ENCODE results near the gene GRAP.
"Not testable (repeated sequence)": the region's sequence is repeated elsewhere in the genome, so short reads cannot be mapped to it uniquely, and the experiment has no call there.

Gene GRAP

DNA sequence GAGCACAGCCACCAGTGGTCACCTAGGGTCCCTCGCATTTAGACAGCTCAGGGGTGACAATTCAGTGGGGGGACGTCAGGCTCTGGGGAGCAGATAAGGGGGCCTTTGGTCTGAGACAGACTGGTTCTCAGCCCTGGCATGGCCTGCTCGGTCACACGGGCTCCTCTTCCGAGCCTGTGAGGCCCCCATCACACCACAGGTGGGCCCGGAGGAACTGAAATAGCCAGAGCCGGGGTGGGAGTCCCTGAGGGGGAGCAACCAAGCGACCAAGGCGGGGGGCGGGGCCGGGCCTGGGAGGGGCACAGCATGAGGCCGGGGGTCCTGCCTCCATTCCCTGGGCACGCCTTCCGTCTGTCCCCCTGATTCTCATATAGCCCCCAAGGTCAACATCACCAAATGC lies 4.4 kb downstream of the GRAP start:
- not testable (repeated sequence) for DNase-seq (ENCODE audit: low spot score)

DNA sequence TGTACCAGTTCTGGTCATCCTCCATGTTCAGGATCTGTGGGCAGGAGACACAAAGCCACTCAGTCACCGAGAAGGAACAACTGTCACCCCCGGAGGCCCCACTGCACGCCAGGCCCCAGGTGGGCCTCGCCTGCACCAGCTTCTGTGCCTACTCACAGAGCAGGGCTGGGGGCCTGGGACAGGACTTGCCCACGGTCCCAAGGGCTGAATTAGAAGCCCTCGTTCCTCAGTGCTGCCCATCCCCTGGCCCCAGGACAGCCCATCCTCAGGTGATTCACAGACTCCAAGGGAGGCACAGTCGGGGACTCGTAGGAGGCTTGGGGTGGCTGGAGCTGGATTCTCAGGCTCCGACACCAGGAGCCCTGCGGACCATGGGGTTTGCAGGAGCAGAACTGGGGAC lies 4.9 kb downstream of the GRAP start:
- not testable (repeated sequence) for DNase-seq (ENCODE audit: low spot score)

DNA sequence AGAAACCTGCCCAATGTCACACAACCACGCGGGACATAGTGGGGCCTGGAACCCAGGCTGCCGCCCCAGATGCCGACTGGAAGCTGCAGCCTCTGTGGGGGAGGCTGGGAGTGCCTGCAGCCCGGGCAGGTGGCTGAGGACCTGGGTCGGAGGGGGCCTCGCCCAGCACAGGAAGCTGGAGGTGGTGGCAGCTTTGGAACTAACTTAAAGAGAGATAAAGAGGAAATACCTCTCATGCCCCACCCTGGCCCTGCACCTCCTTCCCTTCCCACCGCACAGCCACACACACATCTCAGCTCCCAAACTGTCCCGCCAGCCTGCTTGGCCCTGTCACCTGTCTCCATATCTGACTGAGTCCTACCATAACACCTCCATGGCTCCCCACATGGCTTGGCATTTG lies 6.4 kb downstream of the GRAP start:
- not testable (repeated sequence) for DNase-seq (ENCODE audit: low spot score)

DNA sequence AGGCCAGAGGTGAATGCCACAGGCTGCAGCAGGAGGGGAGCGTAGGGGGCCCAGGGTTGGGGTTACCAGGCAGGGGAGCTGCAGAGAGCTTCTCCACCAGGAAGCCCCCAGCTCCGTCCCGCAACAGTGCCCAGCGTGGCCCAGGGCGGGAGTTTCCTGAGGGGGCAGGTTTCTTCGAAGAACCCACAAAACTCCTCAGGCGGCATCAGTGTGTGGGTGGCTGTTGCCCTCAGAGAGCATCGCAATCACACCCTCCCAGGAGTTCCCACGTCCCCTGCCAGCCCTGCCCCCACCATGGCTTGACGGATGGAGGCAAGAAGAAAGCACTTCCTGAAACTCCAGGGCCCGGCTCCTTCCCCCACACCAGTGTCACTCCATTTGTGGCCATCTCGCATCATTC lies 8.0 kb downstream of the GRAP start:
- DNase-seq (ENCODE audit: low spot score) = not testable (repeated sequence)

DNA sequence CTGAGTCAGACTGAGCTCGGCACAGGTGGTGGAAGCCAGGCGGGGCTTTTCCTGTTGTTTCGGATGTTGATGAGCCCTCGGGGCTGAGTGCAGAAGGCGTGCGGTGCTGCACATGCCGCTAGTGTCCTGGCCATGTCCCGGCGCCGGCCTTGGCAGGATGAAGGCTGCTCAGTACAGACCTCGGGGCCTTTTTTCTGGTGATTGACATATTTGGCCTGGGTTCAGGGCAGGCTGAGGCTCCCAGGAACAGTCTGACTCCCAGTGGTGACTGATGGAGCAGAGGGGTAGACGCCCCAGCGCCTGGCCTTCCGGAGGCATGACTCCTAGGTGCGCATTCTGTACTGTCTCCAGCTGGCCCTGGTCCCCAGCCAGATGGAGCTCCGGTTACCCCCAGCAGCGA lies 8.8 kb downstream of the GRAP start:
- not testable (repeated sequence) for DNase-seq (ENCODE audit: low spot score)

DNA sequence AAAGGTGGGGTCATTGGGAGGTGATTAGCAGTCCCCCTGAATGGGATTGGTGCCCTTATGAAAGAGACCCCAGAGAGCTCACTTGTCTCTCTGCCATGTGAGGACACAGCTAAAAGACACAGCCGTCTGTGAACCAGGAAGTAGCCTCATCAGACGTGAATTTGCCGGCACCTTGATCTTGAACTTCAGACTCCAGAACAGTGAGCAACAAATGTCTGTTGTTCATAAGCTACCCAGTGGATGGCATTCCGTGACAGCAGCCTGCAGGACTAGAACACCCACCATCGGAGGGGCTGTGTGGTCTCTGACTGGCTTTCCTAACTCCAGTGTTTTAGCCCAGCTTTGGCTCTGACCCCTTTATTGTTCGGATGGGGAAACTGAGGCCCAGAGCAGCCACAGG lies 9.2 kb downstream of the GRAP start:
- DNase-seq (ENCODE audit: low spot score) = not testable (repeated sequence)

DNA sequence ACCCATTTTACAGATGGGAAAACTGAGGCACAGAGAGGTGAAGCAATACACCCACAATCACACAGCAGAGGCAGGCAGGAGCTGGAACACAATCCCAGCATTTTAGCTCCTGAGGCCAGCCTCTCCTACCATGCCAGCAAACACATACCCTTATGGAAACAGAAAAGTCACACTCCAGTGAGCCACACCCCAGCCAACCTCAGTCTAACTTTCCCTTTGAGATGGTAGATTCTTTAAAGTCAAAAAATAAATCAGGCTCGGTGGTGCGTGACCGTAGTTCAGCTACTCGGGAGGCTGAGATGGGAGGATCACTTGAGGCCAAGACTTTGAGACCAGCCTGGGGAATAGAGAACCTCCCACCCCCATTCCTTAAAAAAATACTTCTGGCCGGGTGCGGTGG lies 10.6 kb downstream of the GRAP start:
- DNase-seq (ENCODE audit: low spot score) = not testable (repeated sequence)

DNA sequence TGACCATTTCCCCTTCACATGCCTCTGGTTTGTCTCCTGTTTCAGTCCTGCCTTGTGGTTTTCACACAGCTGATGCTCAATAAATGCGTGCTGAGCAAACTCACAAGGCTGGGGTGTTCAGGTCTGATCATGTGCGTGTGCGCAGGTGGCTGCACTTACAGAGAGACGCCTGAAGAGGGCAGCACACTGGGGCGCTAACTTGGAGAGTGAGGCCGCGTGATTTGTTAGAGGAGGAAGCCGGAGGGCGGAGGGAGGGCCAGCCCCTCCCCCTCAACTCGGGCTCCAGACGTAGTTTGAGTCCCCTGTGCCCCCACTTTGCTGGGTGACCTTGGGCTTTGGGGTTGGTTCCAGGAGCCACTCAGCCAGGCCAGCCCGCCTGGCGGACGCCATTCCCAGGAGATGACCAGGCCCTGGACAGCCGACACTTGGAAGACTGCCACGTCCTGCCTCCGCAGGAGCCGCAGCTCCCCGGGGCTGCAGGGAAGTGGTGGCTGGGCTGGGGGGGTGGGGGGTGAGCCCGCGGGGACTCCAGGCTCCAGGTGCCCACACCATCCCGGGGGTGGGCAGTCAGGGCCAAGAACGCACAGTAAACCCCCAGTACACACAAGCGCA lies 14.3 kb downstream of the GRAP start:
- not testable (repeated sequence) for DNase-seq (ENCODE audit: low spot score)

DNA sequence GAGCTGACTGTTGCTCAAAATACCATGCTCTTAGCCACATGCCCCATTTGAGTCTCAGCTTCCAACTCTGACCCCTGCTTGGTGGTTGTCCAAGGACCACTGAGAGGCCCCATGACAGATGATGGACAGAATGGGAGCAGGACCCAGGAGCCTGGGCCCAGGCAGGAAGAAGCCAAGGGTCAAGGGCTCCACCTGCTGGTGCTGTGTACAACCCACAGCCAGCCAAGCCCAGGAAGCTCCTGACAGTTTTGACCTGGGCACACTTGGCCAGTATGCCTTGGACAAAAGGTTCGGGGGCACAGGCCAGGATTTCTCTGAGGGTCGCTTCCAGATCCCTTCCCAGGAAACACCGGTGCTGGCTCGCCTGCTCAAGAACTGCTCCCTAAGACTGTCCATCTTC lies 15.0 kb downstream of the GRAP start:
- peak; percentile 40 for DNase-seq (ENCODE audit: low spot score)

DNA sequence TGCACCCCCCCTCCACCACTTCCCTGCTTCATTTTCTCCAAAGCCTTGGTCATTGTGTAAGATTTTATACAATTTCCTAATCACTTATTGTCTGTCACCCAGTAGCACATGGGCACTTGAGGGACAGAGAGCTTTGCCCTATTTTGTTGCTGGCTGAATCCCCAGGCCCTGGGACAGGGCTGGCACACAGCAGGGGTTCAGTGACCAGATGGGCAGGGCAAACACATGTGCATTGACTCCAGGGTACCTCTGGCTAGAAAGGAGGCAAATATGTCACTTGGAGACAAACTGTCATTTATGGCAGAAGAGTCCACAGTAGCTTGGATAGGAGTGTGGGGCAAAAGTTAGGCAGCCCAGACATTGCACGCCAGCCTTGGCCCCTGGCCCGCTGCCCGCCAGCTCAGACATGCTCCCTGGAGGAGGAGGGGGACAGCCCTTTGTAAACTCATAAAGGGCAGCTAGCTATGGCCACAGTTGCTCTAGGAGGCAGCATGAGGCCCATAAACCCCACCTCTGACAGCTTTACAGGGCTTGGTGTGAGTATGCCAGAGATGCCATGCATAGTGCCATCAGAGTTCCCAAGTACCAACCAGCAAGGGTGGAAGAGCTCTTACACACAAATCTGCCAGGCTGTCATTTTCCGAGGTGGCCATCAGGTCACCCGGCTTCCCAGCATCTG lies 15.8 kb downstream of the GRAP start:
- DNase-seq (ENCODE audit: low spot score) = not testable (repeated sequence)

DNA sequence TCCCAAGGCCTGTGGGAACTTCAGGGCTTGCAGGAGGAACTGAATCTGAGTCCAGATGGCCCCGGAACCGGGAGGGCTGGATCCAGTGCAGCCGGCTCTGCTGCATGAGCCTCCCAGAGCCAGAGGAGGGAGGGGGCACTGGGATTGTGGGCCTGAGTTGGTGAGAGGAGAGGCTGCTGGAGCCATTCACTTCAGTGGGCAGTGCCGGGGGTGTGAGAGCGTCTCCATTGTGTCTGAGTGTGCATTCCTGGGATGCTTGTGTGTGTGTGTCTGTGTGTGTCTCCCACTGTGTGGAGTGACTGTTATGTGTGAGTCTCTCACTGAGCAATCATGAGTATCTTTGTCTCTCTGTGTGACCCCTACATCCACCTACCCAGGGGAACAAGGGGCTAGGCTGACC lies 17.0 kb downstream of the GRAP start:
- not testable (repeated sequence) for DNase-seq (ENCODE audit: low spot score)

DNA sequence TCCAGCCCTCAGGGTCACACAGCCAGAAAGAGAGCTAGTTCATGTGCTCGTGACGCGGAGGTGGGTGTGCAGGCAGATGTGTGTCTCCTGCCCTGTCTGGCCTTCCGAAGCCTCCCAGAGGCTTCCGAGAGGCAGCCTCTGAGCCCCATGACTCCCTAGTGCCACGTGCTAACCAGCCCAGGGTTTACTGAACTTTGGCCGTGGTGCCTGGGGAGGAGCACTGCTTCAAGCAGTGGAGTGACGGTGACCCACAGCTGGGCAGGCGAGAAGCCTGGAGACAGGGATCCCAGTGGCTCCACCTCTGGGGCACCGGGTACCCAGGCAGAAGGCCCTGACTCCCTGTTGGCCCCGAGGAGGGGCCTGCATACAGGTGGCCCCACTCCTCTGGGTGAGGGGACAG lies 18.1 kb downstream of the GRAP start:
- not testable (repeated sequence) for DNase-seq (ENCODE audit: low spot score)

DNA sequence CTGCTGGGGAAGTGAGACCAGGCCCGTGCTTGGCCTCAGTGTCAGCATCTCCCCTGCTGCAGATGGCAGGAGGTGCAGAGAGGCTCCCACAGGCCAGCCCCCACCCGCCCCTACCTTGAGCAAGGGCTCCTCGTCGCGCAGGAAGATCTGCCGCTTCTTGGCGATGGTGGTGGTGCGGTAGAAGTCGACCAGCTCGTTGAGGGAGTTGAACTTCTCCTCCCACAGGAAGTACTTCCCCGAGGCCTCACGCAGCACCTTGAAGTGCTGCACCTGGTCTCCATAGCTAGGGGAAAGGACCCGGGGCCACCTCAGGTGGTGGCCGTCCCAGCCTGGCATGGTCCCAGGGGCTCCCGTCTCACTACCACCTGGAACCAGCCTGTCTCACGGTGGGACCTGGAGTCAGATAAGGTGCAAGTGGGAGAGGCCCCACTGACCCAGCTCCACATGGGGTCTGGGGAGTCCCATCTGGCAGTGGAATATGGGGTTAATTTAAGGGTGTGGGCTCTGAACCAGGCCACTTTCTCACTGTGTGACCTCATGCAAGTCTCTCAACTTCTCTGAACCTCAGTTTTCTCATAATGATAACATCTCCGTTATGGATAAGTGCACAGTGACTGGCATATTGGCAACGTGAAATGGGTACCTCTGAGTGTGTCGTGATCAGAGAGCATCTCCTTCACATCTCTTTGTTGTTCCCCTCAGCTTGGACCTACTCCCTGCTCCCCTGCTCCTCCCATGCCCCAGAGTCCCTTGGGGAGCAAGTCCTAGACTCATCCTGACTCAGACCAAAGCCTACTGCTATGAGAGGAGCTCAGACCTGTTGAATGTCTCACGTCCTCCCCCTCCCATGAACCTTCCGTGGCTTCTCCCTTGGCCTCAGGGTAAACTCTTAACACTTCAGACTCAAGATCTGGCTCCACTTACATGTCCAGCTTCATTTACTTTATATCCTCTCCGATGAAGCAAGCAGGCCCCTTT lies 22.4 kb downstream of the GRAP start:
- no peak for DNase-seq (ENCODE audit: low spot score)

DNA sequence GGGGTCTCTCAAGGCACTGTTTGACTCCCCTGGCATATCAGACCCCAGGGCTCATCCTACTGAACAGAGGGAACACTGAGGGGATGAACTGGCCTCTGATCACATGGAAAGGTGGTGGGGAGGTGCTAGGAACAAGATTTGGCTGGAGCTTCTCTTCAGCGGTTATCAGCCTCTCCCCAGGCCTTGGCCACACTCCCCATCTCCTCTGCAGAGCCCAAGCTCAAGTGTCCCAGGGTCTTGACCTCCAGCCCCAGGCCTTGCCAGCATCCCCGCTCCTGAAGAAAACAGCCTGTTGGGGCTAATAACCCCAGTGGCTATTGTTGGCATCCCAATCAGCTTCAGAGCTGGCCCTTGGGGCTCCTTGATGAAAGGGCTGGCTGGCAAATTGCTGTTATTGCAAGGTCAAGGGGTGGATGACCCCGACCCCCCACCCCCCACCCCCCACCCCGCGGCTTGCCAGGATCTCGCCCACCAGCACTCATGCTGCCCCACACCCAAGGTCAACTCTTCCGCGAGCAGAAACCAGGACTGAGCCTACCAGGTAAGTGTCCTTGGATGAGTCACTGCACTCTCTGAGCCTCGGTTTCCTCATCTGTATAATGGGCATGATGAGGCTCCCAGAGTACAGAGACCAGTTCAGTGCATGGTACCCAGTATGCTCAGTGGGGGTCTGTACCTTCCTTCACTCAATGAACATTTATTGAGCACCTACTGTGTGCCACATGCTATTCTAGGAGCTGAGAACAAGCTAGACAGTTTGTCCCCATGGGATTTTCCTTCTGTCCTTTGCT lies 23.4 kb downstream of the GRAP start:
- DNase-seq (ENCODE audit: low spot score) = no peak

DNA sequence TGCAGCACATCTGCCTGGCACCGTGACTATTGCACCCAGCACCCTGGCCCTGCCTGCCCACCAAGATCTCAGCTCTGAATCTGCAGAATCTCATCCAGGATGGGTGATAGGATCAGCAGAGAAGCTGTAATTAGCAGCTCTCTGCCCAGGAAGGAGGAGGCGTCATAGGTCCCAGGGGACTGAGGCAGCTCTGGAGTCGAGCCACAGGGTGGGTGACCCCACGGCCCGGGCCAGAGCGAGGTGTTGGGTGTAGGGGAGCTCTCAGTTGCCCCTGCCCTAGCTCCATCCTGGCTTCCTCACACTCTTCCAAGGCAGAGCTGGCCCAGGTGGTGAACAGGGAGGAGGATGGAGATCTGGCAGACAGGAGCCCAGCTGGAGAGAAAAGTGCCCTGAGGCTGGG lies 24.0 kb downstream of the GRAP start:
- DNase-seq (ENCODE audit: low spot score) = no peak

DNA sequence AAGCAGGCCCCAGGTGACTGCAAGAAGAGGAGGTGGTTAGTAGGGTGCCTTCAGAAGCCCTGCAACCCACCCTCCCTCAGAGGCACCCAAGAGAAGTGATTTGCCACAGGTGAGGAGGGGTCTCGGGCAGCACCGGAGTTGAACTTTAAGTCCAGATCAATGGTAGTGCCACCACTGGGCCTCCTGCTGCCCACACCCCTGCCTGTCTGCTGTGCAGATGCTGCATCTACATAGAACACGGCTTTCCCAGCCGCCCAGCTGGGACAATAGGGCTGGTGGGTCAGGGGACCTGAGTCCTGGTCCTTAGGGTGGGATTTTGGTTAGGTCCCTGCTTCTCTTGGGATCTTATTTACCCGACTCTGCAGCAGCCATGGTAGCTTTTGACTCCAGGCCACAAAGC lies 24.6 kb downstream of the GRAP start:
- no peak for DNase-seq (ENCODE audit: low spot score)

DNA sequence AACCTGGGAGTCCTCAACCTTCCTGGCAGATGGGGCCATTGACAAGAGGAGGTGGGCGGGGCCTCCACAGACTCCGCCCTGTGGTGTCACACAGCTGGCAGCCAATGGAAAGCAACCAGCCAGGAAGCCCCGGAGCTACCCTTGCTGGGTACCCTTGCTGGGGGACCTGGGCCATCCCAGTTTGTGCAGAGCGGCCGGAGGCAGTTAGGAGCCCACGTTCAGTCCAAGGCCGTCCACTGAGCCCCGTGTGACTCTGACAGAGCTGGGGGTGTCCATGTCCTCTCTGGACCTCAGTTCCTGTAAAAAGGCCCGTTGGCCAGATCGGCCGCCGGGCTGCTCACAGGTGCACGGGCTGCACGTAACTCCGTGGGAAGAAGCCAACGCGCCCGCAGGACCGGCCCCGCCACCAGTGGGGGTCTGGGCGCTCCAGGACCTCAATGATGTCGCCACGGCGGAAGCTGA lies 25.1 kb downstream of the GRAP start:
- peak; percentile 27 for DNase-seq (ENCODE audit: low spot score)

DNA sequence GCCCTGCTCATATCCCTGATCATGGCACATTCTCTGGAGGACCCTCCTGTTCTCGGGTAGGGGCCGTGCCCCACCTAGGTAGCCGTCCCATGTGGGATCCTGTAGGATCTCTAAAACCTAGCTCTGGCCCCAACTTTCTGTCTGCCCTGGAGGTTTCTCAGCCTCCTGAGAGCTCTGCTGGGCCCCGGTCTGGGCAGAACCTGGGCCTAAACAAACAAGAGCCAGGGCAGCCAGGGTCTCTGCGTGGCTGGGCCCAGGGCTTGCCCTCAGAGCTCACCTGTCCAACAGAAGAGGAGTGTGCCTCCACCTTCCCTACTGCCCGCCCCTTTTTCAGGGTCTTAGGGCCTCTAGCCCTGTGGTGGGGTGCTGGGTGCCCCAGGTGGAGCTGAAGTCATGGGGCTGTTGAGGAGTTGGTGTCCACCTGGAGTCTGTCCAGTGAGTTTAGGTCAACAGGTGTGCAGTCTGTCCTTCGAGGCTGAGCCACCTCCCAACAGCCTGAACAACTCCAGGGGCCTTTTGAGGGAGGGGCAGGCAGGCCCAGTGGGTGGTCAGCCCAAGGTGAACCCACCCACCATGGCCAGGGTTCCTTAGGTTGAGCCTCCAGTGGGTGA lies 25.6 kb downstream of the GRAP start:
- DNase-seq (ENCODE audit: low spot score) = not testable (repeated sequence)

DNA sequence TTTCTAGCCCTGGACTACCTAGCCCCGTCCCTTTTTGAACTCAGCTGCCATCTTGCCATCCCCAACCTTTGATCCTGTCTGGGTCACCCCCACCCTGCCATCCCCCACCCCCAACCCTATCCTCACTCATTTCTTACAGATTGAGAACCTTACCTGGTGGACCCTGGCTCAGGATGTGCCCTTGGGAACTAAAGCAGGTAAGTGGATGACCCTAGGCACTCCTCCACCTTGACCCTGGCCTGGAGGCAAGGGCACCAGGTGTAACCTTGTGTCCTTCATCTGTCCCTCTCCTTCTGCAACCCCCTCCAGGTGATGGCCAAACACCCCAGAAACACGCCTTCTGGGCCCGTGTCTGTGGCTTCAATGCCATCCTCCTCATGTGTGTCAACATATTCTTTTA lies 26.7 kb downstream of the GRAP start:
- DNase-seq (ENCODE audit: low spot score) = no peak

DNA sequence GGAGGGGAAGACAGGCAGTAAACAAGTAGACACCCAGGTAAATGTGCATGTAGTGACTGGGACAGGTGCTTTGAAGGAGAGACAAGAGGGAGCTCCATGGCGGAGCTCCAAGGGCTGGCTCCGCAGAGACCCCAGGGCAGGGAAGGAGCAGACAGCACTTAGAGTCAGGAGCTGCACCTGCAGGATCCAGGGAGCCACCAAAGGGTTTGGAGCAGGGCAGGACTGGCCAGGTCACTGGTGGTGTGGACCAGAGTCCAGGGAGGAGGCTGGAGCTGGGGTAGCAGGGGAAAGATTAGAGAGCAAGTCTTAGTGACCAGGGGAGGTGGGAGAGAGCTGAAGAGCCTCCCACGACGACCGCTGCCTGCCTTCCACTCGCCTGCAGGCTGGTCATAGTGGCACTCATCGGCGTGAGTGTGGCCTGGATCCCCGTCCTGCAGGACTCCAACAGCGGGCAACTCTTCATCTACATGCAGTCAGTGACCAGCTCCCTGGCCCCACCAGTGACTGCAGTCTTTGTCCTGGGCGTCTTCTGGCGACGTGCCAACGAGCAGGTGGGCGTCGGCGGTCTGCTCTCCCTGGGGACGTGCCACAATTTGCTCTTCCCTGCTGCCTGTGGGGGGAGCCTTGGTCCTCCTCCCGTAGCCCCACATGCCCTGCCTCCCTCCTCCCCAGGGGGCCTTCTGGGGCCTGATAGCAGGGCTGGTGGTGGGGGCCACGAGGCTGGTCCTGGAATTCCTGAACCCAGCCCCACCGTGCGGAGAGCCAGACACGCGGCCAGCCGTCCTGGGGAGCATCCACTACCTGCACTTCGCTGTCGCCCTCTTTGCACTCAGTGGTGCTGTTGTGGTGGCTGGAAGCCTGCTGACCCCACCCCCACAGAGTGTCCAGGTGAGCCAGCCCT lies 27.5 kb downstream of the GRAP start:
- DNase-seq (ENCODE audit: low spot score) = no peak
